Ovary (tissue), 9 donors: Measurements from ENCODE around the gene CHPF. TPM values are rescaled to one million over a fixed set of nuclear protein-coding genes. Genes with fewer than 3 reads are reported as not detected.

ENCODE experiments used
- DNase-seq, 5 donors: peaks; one replicate each; pipeline ENCODE4 v3.0.0-alpha.2; 2019 to 2020
- H3K27ac ChIP-seq, 2 donors: fragments of 200-600 bp; one replicate each; pipeline versions ENCODE4 v1.5.1 to v1.8.0; 2019 to 2022
- H3K27me3 ChIP-seq: fragments of 200-600 bp; one replicate; pipeline ENCODE4 v1.8.0; 2022
- H3K36me3 ChIP-seq: fragments of 200-600 bp; sonication (generic); one replicate; pipeline ENCODE4 v1.5.1; 2019
- H3K4me1 ChIP-seq: one replicate; pipeline ENCODE4 v1.8.1; 2013; ENCODE audit warnings: mild to moderate bottlenecking, moderate library complexity; ENCODE audit not compliant: insufficient read depth
- H3K4me3 ChIP-seq: fragments of 200-600 bp; sonication (generic); one replicate; pipeline ENCODE4 v1.5.1; 2017
- H3K9me3 ChIP-seq, 2 donors: fragments of 200-600 bp in 1 of 2; sonication (generic) in 1 of 2; one replicate each; pipeline versions ENCODE4 v1.5.1 to v1.8.1; 2013 to 2019; ENCODE audit warnings: mild to moderate bottlenecking in 1 of 2, moderate library complexity in 1 of 2
- EP300 ChIP-seq: sonication (generic); formaldehyde crosslinking; IDR thresholded peaks from one replicate; pipeline ENCODE4 v1.6.1; 2017; ENCODE audit warnings: antibody characterized with exemption
- POLR2A ChIP-seq: fragments of 450-650 bp; IDR thresholded peaks from one replicate; pipeline ENCODE4 v1.6.1; 2017; ENCODE audit warnings: antibody characterized with exemption, mild to moderate bottlenecking, moderate library complexity
- WGBS, 3 donors: extraction: QIAGEN DNeasy Blood & Tissue Kit in 1 of 3; methylation state at CpG; one replicate each; pipeline versions ENCODE4 v1.1.5 to v1.1.7; 2013 to 2017; 5-methylcytosine and 5-hydroxymethylcytosine counted together
- intact Hi-C, 4 donors: fragments of 100-400 bp; cut with DNase I; formaldehyde crosslinking; loops; one replicate each; pipeline versions ENCODE4 v1.11.0 to v1.15.1; 2022 to 2023
- polyA plus RNA-seq, 2 donors: library from polyadenylated mRNA; stranded (reverse); fragments of 200-250 nt in 1 of 2; fragments of 350-450 nt in 1 of 2; fragmentation: Illumina TruSeq in 1 of 2; extraction: RNeasy Lipid Tissue Mini Kit (QIAGEN cat#74804) in 1 of 2; gene quantifications; one replicate each; pipeline ENCODE4 v1.2.3, GENCODE V29; 2013 to 2014
- total RNA-seq, 7 donors: library from RNA; depleted of rRNA in 2 of 7; stranded (reverse); fragments of >200 nt in 2 of 7; fragmentation: NEBNext Ultra II Directional in 3 of 7; extraction: Animal tissue kit (Norgen Biotek cat#: 25700) in 3 of 7; gene quantifications; one replicate each; pipeline versions ENCODE4 v1.1.0 to v1.2.4, GENCODE V29; 2016 to 2023
- TF ChIP-seq, protein P1 (sequence below), 3 donors: fragments of 450-650 bp in 2 of 3; fragments of 200-600 bp in 1 of 3; IDR thresholded peaks; one replicate each; pipeline versions ENCODE4 v1.5.1 to v1.8.0; 2016 to 2022; ENCODE audit warnings: antibody characterized with exemption in 3 of 3, mild to moderate bottlenecking in 1 of 3
- donor health status: DM: no; HTN: no; CAD: no; lungs with moderate emphysema.
- donor health status: DM: no; HTN: no; CAD: no.
- donor health status: Bipolar disorder and iron deficiency.
- donor health status: DM: yes; HTN: yes; CAD: no.
- donor health status: DM: no; HTN: no; CAD: no.
- donor health status: DM: yes; HTN: yes; CAD: no.

Gene CHPF
- total and polyA plus RNA-seq, 9 donors, result 4.0 to 181 (median 120) TPM

DNA sequence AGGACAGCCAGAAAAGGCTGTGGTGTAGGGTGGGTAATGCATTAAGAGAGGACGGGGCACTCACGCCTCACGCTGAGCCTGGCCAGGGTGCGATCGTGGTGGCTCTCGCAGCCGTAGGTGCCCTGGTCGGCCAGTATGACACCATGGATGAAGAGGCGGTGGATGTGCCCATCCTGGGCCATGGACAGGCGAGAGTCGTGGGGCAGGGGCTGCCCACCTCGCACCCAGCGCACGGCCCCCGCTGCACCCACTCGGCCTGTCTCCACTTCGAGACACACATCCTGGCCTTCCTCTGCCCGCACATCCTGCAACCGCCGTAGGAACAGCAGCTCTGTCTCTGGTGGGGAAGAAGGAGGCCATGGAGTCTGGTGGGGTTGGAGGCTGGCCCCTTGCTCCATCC, 12.3 kb upstream of the CHPF start:
- no peak overlapping the region for H3K4me3 ChIP-seq
- H3K27ac ChIP-seq, result no peak overlapping the region
- H3K9me3 ChIP-seq, result no peaks in the 10 kb centered on the region
- intact Hi-C loops, result loop anchor here in 2 of 4 donors (5.0 kb wide), 2 partner anchors 81 to 86 kb away; no protein-coding TSS in a partner anchor
- no peak for DNase-seq
- no peaks in the 10 kb centered on the region for H3K27me3 ChIP-seq
- TF ChIP-seq, protein P1, sequence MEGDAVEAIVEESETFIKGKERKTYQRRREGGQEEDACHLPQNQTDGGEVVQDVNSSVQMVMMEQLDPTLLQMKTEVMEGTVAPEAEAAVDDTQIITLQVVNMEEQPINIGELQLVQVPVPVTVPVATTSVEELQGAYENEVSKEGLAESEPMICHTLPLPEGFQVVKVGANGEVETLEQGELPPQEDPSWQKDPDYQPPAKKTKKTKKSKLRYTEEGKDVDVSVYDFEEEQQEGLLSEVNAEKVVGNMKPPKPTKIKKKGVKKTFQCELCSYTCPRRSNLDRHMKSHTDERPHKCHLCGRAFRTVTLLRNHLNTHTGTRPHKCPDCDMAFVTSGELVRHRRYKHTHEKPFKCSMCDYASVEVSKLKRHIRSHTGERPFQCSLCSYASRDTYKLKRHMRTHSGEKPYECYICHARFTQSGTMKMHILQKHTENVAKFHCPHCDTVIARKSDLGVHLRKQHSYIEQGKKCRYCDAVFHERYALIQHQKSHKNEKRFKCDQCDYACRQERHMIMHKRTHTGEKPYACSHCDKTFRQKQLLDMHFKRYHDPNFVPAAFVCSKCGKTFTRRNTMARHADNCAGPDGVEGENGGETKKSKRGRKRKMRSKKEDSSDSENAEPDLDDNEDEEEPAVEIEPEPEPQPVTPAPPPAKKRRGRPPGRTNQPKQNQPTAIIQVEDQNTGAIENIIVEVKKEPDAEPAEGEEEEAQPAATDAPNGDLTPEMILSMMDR (IDR thresholded peaks at IDR 0.05), result no peak
- no peak for TF ChIP-seq EP300
- no peak for TF ChIP-seq POLR2A
- no peaks in the 10 kb centered on the region for H3K36me3 ChIP-seq
- peaks cover 7% of the 10 kb centered on the region for H3K4me1 ChIP-seq
- WGBS, 3 donors, result 87 to 94% (median 92%) methylated on average over 20 of the region's 20 CpGs

DNA sequence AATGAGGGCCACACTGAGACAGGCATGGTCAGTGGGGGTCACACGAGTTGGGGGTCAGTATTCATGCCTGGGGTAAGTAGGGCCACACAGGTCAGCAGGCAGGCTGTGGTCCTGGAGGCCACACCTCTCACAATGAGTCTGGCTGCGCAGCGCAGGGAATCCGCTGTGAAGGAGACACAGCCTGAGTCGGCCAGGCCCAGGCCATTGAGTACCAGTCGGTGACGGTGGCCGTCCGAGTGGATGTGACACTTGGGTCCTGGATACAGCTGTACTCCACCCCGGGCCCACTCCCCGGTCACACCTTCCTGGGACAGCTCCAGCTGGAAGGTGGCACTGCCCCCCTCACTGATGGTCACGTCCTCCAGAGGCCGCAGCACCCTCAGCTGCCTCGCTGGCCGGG, 10.7 kb upstream of the CHPF start:
- 90 to 95% (median 92%) methylated on average over 15 of the region's 15 CpGs for WGBS, 3 donors
- intact Hi-C loops, result loop anchor here in 2 of 4 donors (5.0 kb wide), 2 partner anchors 53 to 78 kb away; no protein-coding TSS in a partner anchor
- TF ChIP-seq EP300 (no peak), POLR2A (no peak)
- TF ChIP-seq, protein P1 (IDR thresholded peaks at IDR 0.05), result no peak
- peak overlapping the region in 1 of 2 donors; percentile 92 for H3K27ac ChIP-seq
- H3K9me3 ChIP-seq, result no peaks in the 10 kb centered on the region
- peak in 2 of 5 donors; percentile 62 to 69 for DNase-seq
- H3K4me3 ChIP-seq, result no peak overlapping the region
- no peaks in the 10 kb centered on the region for H3K36me3 ChIP-seq
- H3K4me1 ChIP-seq, result peaks cover 6% of the 10 kb centered on the region
- H3K27me3 ChIP-seq, result no peaks in the 10 kb centered on the region

DNA sequence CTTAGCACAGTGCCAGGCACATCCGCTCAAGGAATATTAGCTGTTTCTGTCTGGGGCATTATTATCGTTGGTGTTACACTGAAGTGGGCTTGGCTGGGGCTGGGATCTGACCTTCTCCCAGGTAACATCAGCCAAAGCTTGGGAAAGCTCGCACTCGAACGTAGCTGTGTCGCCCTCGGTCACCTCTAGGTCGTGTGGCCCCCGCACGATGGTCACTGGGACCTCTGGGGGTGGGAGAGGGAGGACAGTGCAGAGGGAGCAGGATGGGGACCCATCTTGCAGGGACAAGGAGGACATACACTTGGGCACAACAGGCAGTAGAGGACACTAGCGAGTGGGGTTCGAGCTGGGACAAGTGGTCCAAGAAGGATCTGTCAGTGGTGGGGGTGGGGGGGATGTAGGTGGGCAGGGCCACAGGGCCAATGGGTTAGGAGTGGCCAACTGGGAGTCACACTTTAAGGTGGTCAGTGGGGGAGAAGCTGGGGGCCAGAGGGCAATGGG, 9.9 kb upstream of the CHPF start:
- H3K27ac ChIP-seq, result peak overlapping the region; percentile 66 to 92
- H3K36me3 ChIP-seq, result no peaks in the 10 kb centered on the region
- TF ChIP-seq, protein P1 (IDR thresholded peaks at IDR 0.05), result no peak
- no peak for TF ChIP-seq EP300
- TF ChIP-seq POLR2A, result no peak
- H3K4me1 ChIP-seq, result peaks cover 6% of the 10 kb centered on the region
- no peaks in the 10 kb centered on the region for H3K9me3 ChIP-seq
- no peaks in the 10 kb centered on the region for H3K27me3 ChIP-seq
- H3K4me3 ChIP-seq, result no peak overlapping the region
- intact Hi-C loops, result loop anchor here in 2 of 4 donors (5.0 kb wide), 2 partner anchors 54 to 79 kb away; no protein-coding TSS in a partner anchor
- 65 to 74% (median 72%) methylated on average over 12 of the region's 12 CpGs for WGBS, 3 donors
- peak in 3 of 5 donors; percentile 34 to 58 (median 56) for DNase-seq

DNA sequence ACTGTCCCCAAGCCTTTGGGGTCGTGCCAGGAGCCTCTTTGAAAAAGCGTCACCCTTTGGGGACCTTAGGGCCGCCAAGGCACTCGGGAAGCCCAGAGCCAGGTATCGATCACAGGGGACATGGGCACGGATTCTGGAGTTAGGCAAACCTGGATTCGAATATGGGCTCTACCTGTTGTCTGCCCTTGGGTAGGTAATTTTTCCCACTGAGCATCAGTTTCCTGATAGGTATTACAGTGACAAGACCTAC, 9.5 kb upstream of the CHPF start:
- peak overlapping the region; percentile 70 for H3K4me3 ChIP-seq
- no peaks in the 10 kb centered on the region for H3K27me3 ChIP-seq
- TF ChIP-seq EP300 (no peak), POLR2A (no peak)
- TF ChIP-seq, protein P1 (IDR thresholded peaks at IDR 0.05), result no peak
- intact Hi-C loops, result loop anchor here in 2 of 4 donors (5.0 kb wide), 2 partner anchors 54 to 79 kb away; no protein-coding TSS in a partner anchor
- H3K9me3 ChIP-seq, result no peaks in the 10 kb centered on the region
- DNase-seq, result no peak
- no peaks in the 10 kb centered on the region for H3K36me3 ChIP-seq
- H3K27ac ChIP-seq, result peak overlapping the region; percentile 66 to 92
- 16 to 25% (median 17%) methylated on average over 7 of the region's 7 CpGs for WGBS, 3 donors
- H3K4me1 ChIP-seq, result peaks cover 6% of the 10 kb centered on the region
